HL-60 (cell line): ENCODE data around the gene NUP62CL.
"Not testable (repeated sequence)": the region's sequence is repeated elsewhere in the genome, so short reads cannot be mapped to it uniquely, and the experiment has no call there.

Source experiments
- DNase-seq, 2 experiments: peaks; one replicate each; pipeline ENCODE4 v3.0.0-alpha.2; 2010 to 2020; ENCODE audit warnings: low read depth in 1 of 2, low spot score in 1 of 2
- H3K27ac ChIP-seq: fragments of 250-450 bp; sonication (Bioruptor Pico); replicated peaks from 2 replicates; pipeline ENCODE4 v1.5.1; 2020; ENCODE audit warnings: mild to moderate bottlenecking, moderate library complexity
- H3K27me3 ChIP-seq: fragments of 250-450 bp; sonication (Bioruptor Pico); 2 replicates; pipeline ENCODE4 v1.5.1; 2021; ENCODE audit warnings: mild to moderate bottlenecking, moderate library complexity; ENCODE audit not compliant: insufficient read depth, poor library complexity, severe bottlenecking
- H3K4me3 ChIP-seq: replicated peaks from 2 replicates; pipeline ENCODE4 v1.5.1; 2011; ENCODE audit warnings: mild to moderate bottlenecking, control low read depth, low read length; ENCODE audit not compliant: insufficient read depth
- GABPA ChIP-seq: IDR thresholded peaks from 2 replicates; pipeline ENCODE4 v1.6.1; 2012; ENCODE audit warnings: low read depth
- POLR2AphosphoS5 ChIP-seq: IDR thresholded peaks from 2 replicates; pipeline ENCODE4 v1.6.1; 2012; ENCODE audit warnings: low read depth
- REST ChIP-seq: IDR thresholded peaks from 2 replicates; pipeline ENCODE4 v1.6.1; 2012; ENCODE audit warnings: low read depth; ENCODE audit not compliant: insufficient replicate concordance
- SPI1 ChIP-seq: IDR thresholded peaks from 2 replicates; pipeline ENCODE4 v1.6.1; 2012; ENCODE audit warnings: low read depth, mild to moderate bottlenecking, borderline replicate concordance
- TF ChIP-seq, protein P1 (sequence below): IDR thresholded peaks from one replicate; pipeline ENCODE4 v1.5.1; 2011; ENCODE audit warnings: low read length, control low read depth, inconsistent platforms; ENCODE audit not compliant: insufficient read depth

NUP62CL gene

GRCh38 chrX:107168257-107168656 is 38.0 kb downstream of the NUP62CL start:
- Histone ChIP-seq H3K4me3 (no peak overlapping the region), H3K27ac (no peak overlapping the region), H3K27me3 (no peaks in the 10 kb centered on the region)
- TF ChIP-seq GABPA (no peak), REST (no peak), SPI1 (no peak), POLR2AphosphoS5 (no peak)
- TF ChIP-seq, protein P1, sequence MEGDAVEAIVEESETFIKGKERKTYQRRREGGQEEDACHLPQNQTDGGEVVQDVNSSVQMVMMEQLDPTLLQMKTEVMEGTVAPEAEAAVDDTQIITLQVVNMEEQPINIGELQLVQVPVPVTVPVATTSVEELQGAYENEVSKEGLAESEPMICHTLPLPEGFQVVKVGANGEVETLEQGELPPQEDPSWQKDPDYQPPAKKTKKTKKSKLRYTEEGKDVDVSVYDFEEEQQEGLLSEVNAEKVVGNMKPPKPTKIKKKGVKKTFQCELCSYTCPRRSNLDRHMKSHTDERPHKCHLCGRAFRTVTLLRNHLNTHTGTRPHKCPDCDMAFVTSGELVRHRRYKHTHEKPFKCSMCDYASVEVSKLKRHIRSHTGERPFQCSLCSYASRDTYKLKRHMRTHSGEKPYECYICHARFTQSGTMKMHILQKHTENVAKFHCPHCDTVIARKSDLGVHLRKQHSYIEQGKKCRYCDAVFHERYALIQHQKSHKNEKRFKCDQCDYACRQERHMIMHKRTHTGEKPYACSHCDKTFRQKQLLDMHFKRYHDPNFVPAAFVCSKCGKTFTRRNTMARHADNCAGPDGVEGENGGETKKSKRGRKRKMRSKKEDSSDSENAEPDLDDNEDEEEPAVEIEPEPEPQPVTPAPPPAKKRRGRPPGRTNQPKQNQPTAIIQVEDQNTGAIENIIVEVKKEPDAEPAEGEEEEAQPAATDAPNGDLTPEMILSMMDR, result no peak
- DNase-seq, result no peak

- H3K27ac ChIP-seq, result no peak overlapping the region
- no peaks in the 10 kb centered on the region for H3K27me3 ChIP-seq
- H3K4me3 ChIP-seq, result no peak overlapping the region
- DNase-seq, result no peak
- TF ChIP-seq POLR2AphosphoS5, result no peak
- TF ChIP-seq REST, result no peak
- no peak for TF ChIP-seq SPI1
- TF ChIP-seq, protein P1, result no peak
- no peak for TF ChIP-seq GABPA
These were observed 38.9 kb downstream of the NUP62CL start for GRCh38 chrX:107167163-107167921.

DNA sequence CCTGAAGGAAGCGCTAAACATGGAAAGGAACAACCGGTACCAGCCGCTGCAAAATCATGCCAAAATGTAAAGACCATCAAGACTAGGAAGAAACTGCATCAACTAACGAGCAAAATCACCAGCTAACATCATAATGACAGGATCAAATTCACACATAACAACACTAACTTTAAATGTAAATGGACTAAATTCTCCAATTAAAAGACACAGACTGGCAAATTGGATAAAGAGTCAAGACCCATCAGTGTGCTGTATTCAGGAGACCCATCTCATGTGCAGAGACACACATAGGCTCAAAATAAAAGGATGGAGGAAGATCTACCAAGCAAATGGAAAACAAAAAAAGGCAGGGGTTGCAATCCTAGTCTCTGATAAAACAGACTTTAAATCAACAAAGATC is 48.6 kb downstream of the NUP62CL start:
- not testable (repeated sequence) for DNase-seq, H3K27ac ChIP-seq, H3K4me3 ChIP-seq, H3K27me3 ChIP-seq

- not testable (repeated sequence) for H3K27ac ChIP-seq, H3K4me3 ChIP-seq, DNase-seq
These were observed 50.4 kb downstream of the NUP62CL start for GRCh38 chrX:107155621-107156430.

More at GRCh38 chrX:107155621-107156430, 50.4 kb downstream of the NUP62CL start:
- H3K27me3 ChIP-seq, result not testable (repeated sequence)
